ENCODE data around the gene UGT1A8.

UGT1A8 gene

GRCh38 chr2:233800208-233800607 is 182.8 kb downstream of the UGT1A8 start:
- TF ChIP-seq, protein P1, sequence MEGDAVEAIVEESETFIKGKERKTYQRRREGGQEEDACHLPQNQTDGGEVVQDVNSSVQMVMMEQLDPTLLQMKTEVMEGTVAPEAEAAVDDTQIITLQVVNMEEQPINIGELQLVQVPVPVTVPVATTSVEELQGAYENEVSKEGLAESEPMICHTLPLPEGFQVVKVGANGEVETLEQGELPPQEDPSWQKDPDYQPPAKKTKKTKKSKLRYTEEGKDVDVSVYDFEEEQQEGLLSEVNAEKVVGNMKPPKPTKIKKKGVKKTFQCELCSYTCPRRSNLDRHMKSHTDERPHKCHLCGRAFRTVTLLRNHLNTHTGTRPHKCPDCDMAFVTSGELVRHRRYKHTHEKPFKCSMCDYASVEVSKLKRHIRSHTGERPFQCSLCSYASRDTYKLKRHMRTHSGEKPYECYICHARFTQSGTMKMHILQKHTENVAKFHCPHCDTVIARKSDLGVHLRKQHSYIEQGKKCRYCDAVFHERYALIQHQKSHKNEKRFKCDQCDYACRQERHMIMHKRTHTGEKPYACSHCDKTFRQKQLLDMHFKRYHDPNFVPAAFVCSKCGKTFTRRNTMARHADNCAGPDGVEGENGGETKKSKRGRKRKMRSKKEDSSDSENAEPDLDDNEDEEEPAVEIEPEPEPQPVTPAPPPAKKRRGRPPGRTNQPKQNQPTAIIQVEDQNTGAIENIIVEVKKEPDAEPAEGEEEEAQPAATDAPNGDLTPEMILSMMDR (IDR thresholded peaks at IDR 0.05) = no peak

DNA sequence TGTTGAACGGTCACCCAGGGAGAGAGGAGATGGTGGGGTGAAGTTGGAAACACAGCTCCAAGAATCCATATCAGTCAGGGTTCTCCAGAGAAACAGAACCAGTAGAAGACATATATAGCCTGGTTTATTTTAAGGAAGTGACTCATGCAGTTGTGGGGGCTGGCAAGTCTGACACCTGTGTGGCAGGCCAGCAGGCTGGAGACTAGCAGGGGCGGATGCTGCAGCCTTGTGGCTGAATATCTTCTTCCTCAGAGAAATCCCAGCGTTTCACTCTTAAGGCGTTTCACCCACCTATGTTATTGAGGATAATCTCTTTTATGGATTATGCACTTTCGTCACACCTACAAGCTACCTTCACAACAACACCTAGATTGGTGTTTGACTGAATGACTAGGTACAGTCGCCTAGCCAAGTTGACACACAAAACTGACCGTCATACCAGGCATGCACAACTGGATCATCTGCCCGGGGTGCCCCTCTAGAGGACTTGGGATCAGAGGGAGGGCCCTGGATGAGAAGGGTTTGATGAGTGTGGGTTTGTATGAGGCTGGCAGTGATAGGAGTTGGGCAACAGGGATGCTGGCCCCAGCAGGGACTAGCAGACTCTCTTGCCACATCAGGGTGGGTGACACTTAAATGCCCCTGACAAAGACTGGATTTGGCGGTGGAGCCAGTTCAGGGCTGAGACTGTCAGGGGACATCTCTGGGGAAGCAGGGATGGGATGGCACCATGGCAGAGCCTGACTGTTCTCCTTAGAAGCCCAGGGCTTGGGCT is 184.1 kb downstream of the UGT1A8 start:
- TF ChIP-seq, protein P1 (IDR thresholded peaks at IDR 0.05) = no peak

GRCh38 chr2:233802132-233802815 is 184.8 kb downstream of the UGT1A8 start:
- TF ChIP-seq, protein P1 (IDR thresholded peaks at IDR 0.05) = no peak

GRCh38 chr2:233803292-233803911 is 186.0 kb downstream of the UGT1A8 start:
- TF ChIP-seq, protein P1 (IDR thresholded peaks at IDR 0.05) = no peak

DNA sequence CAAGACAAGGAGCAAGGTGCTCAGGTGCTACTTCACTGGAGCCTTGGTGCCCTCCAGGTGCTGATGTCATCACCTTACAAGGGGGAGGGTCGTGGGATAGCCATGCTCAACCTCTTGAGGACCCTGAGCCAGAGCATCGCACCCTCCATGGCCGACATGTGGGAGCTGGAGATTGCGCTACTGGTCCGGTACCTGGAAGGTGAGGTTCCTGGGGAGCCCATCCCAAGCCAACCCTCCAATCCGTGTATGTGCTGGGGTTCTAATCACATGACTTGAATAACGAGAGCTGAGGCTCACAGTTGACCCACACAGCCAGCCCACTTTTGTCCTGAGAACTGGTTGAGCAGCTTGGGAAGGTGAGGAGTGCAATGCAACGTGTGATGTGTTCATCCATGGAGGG is 186.6 kb downstream of the UGT1A8 start:
- TF ChIP-seq, protein P1 (IDR thresholded peaks at IDR 0.05) = no peak

DNA sequence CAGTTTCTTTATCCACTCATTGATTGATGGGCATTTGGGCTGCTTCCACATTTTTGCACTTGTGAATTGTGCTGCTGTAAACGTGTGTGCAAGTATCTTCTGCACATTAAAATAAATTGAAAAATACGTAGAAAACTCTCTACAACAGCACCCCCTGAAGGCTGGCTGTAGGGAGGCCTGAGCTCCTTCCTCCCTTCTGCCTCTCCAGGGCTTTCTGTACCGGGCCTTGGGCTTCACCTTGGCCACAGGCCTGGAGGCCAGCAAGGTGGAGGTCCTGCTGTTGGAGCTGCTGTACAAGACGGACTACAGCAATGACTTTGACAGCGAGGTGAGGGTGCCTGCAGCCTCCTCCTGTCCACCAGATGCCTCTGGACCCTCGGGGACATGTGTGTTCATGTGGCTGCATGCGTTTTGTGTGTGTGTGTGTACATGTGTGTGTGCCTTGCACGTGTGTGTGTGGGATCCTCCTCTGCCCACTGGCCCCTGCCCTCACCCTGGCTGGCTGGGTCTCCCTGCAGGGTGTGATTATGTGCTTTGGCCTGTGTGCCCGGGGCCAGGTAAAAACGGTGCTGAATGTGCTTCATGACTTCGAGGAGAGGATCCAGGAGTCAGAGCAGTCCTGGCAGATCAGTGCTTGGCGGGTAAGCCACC is 189.9 kb downstream of the UGT1A8 start:
- TF ChIP-seq, protein P1 (IDR thresholded peaks at IDR 0.05) = no peak
